Measurements from ENCODE around the gene BRME1.

Gene BRME1

DNA sequence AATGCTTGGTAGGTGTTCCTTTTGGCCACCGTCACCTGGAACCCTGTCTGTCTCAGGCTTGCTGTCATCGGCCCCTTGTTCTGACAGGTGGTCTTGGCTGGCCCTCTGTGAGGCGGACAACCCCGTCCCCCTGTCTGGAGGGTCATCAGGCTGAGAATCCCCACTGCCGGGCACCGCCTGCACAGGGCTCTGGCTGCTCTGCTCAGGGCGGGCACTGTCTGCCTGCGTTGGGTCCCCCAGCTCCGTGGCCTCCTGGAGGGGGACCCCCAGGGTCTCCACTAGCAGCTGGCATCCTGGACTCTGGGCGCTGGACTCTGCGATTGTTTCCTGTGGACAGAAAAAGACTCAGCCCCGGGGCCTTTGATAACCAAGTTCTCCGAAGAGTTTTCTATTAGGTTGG, 15.8 kb downstream of the BRME1 start:
- no peak for DNase-seq

DNA sequence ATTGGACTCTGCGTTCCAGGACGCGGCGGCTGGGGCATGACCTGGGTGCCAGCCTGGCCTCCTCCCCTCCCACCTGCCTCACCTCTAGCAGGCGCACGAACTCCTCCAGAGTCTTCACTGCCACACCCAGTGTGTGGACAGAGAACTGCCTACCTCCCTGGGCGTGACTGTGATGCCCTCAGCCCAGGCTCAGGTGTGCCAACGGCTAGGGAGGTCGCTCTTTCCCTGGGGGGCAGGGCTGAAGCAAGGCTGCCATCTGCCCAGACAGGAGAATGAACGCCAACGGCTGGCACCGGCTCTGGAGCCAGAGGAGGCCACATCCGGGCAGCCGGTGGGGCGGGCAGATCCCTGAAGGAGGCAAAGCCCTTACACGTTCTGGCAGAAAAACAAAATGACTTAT, 17.6 kb downstream of the BRME1 start:
- no peak for DNase-seq

GRCh38 chr19:13887517-13887916, 18.4 kb downstream of the BRME1 start:
- no peak for DNase-seq

DNA sequence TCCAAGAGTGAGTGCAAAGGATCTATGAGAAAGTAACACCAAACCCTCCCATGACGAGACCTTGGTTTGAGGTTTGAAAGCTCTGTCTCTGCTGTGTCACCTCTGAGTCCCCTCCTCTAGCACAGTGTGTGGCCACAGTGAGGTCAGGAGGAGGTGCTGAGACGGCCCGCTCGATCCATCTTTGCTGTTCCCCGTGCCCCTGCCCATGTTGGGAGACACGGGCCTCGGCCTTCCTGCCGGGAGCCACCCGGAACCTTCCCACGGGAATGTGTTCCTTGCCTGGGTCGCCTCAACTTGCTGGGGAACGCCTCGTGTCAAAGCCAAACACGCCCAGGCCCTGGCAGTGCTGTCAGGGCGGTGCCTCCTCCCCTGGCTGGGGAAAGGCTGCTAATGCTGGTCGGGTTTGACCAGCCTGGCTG, 18.9 kb downstream of the BRME1 start:
- DNase-seq = no peak

GRCh38 chr19:13885826-13886365, 20.0 kb downstream of the BRME1 start:
- no peak for DNase-seq

- no peak for DNase-seq
Observed at GRCh38 chr19:13884726-13885591, 21.0 kb downstream of the BRME1 start.

DNA sequence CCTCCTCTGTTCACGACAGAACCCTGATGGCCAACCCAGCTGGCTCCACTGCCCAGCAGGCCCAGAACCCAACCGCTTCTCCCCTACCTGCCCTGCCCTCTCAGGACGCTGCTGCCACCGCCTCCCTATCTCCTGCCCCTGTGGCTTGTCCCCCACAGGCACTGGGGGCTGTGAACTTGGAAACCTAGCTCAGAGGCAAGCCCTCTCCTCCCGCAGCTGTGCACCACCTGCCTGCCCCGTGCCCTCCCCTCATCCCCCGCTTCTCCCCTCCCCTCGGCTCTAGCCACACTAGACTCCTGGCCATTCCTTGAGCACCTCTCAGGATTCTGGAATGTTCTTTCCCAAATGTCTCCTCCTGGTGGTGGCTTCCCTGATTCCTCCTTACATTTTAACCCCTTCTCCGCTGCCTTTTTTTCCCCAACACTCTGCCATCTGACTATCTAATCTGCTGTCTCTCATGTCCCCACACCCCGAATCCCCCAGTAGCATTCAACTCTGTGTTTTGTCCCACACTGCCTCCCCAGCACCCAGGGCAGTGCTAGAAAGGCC, 22.3 kb downstream of the BRME1 start:
- DNase-seq = no peak

DNA sequence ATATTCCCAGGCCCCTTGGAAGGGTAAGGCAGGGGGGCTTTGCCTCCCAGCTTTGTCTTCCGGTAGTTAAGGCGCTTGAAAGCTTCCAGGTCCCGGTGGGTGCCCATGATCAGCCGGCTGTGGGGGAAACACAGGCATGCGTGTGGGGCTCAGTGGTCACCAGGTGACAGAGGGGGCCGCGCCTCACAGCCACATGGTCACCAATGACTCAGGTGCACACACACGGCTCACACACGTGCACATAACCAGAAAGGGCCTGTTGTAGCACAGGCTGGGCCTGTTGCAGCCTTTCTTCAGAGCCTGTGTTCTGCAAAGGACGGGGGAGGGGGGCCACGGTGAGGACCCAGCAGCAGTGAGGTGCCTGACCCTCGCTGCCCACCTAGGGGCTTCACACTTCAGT, 23.1 kb downstream of the BRME1 start:
- DNase-seq = no peak

- no peak for DNase-seq
Observed at GRCh38 chr19:13882419-13882795, 23.5 kb downstream of the BRME1 start.

GRCh38 chr19:13881692-13882418, 24.1 kb downstream of the BRME1 start:
- peak in 6 of 58 donors; percentile 7 to 50 (median 30) for DNase-seq

- DNase-seq = no peak
Observed at GRCh38 chr19:13881251-13881691, 24.6 kb downstream of the BRME1 start.

GRCh38 chr19:13880059-13881043, 25.6 kb downstream of the BRME1 start:
- peak; percentile 47 to 98 (median 93) for DNase-seq

GRCh38 chr19:13877303-13877702, 28.6 kb downstream of the BRME1 start:
- no peak for DNase-seq

GRCh38 chr19:13876834-13877233, 29.1 kb downstream of the BRME1 start, which contains the start of gene NANOS3:
Gene NANOS3, plus strand, starts transcription at chr19:13877134. Its CDS starts 115 bp downstream, at chr19:13877249.
- DNase-seq = no peak

- no peak for DNase-seq
Observed at GRCh38 chr19:13875824-13876223, 30.1 kb downstream of the BRME1 start.

- no peak for DNase-seq
Observed at GRCh38 chr19:13873834-13874515, 31.9 kb downstream of the BRME1 start.

DNA sequence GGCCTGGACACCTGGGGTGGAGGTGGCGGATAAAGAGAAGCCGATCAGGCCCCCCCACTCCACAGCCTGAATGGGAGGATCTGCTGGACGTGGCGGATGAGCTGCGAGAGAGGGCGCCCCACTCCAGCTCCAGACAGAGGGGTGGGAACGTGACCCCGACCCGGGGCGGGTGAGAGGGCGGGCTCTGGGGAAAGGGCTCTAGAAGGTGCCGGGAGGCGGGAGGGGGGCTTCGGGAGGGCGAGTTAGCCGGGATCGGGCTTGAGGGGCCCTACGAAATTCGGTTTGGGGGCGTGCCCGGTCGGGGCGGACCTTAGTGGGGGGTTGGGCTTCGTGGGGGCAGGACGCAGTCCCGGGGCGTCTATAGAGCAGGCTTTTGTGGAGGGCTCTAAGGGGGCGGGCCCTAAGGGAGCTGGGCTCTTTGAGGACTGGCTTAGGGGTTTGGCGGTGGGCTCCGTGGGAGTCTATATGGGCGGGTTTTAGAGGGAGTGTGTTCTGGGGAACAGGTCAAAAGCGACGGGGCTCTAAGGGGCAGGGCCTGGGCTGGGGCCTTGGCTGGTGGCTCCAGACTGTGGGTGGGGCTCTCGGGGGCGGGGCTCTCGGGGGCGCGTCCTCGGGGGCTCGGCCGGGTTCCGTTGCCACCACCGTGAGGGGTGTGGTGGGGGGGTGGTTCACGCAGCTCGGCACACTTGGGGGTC, 33.1 kb downstream of the BRME1 start:
- DNase-seq = peak in 1 of 58 donors; percentile 13

GRCh38 chr19:13872339-13872694, 33.6 kb downstream of the BRME1 start:
- no peak for DNase-seq

GRCh38 chr19:13870873-13871272, 35.0 kb downstream of the BRME1 start:
- no peak for DNase-seq

All from anterior cingulate cortex (tissue), 58 donors.